Activated naive CD4-positive, alpha-beta T cell treated with anti-CD3 and anti-CD28 coated beads for 36 hours (primary cell): ENCODE results near the gene PSEN1. TPM values are rescaled to one million over a fixed set of nuclear protein-coding genes. Genes with fewer than 3 reads are reported as not detected.

Experiments used
- CTCF ChIA-PET: fragments of 350-600 bp; sonication (Branson Sonifier 250); formaldehyde crosslinking; loops from one replicate; lab custom pipeline; 2021; ENCODE audit warnings: antibody characterized with exemption; lab: Charles Lee
- DNase-seq: peaks from one replicate; pipeline ENCODE4 v3.0.0-alpha.2; 2020
- H3K27ac Mint-ChIP-seq: one replicate; pipeline ENCODE4 v1.8.0; 2021; ENCODE audit warnings: mild to moderate bottlenecking, mixed read lengths
- H3K27me3 Mint-ChIP-seq: one replicate; pipeline ENCODE4 v1.8.0; 2021; ENCODE audit warnings: low read depth, mixed read lengths
- H3K36me3 Mint-ChIP-seq: one replicate; pipeline ENCODE4 v1.8.0; 2021; ENCODE audit warnings: low read depth, mixed read lengths
- H3K4me1 Mint-ChIP-seq: one replicate; pipeline ENCODE4 v1.8.0; 2021; ENCODE audit warnings: low read depth, mixed read lengths
- H3K4me3 Mint-ChIP-seq: one replicate; pipeline ENCODE4 v1.8.0; 2021; ENCODE audit warnings: mild to moderate bottlenecking, moderate library complexity, mixed read lengths
- H3K9me3 Mint-ChIP-seq: one replicate; pipeline ENCODE4 v1.8.0; 2021; ENCODE audit warnings: mixed read lengths
- intact Hi-C: fragments of 100-400 bp; cut with micrococcal nuclease; formaldehyde crosslinking; loops from one replicate; pipeline ENCODE4 v1.15.1; 2023
- total RNA-seq, 2 experiments: library from RNA; stranded (reverse); gene quantifications; one replicate each; pipeline ENCODE4 v1.2.3, GENCODE V29; 2021

Gene PSEN1
- total RNA-seq, 2 experiments from 2014 or later, result 24.5 to 26.0 TPM

DNA sequence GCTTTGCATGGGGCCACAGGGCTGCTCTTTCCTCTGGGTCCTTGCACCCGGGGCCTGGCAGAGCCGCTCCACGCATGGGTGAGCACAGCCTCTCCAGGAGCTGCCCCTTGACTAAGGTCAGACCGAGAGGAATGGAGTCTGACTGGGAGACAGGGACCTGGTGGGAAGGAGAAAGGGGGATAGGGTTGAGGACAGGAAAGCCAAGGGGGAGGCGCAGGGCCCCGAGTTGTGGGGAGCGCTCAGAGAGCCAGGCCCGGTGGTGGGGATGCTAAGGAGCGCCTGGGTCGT, 117.0 kb downstream of the PSEN1 start:
- CTCF ChIA-PET, result no interaction called here
- H3K4me1 Mint-ChIP-seq, result peaks cover 2% of the 10 kb centered on the region
- no peaks in the 10 kb centered on the region for H3K27me3 Mint-ChIP-seq
- no peak overlapping the region for H3K27ac Mint-ChIP-seq
- no peak overlapping the region for H3K4me3 Mint-ChIP-seq
- DNase-seq, result no peak
- H3K36me3 Mint-ChIP-seq, result no peaks in the 10 kb centered on the region
- H3K9me3 Mint-ChIP-seq, result no peaks in the 10 kb centered on the region
- intact Hi-C loops, result no loop called here

DNA sequence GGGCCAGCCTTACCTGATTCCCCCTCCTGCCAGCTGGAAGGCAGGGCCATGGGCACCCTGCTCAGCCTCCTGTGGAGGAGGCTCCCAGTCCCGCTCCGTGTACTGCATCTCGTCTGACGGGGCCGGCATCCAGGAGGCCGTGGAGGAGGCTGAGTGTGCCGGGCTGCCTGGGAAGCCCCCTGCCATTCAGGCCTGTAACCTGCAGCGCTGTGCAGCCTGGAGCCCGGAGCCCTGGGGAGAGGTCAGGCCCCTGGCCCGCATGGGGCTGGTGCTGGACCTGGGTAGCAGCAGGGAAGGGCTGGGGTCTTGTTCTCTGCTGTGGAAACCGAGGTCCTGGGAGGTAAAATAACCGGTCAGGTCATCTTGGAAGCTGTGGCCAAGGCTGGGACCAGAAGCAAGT, 117.4 kb downstream of the PSEN1 start:
- Mint-ChIP-seq H3K36me3 (no peaks in the 10 kb centered on the region), H3K4me1 (peaks cover 2% of the 10 kb centered on the region), H3K27me3 (no peaks in the 10 kb centered on the region), H3K27ac (no peak overlapping the region), H3K9me3 (no peaks in the 10 kb centered on the region), H3K4me3 (no peak overlapping the region)
- no peak for DNase-seq
- CTCF ChIA-PET, result no interaction called here
- intact Hi-C loops, result no loop called here

DNA sequence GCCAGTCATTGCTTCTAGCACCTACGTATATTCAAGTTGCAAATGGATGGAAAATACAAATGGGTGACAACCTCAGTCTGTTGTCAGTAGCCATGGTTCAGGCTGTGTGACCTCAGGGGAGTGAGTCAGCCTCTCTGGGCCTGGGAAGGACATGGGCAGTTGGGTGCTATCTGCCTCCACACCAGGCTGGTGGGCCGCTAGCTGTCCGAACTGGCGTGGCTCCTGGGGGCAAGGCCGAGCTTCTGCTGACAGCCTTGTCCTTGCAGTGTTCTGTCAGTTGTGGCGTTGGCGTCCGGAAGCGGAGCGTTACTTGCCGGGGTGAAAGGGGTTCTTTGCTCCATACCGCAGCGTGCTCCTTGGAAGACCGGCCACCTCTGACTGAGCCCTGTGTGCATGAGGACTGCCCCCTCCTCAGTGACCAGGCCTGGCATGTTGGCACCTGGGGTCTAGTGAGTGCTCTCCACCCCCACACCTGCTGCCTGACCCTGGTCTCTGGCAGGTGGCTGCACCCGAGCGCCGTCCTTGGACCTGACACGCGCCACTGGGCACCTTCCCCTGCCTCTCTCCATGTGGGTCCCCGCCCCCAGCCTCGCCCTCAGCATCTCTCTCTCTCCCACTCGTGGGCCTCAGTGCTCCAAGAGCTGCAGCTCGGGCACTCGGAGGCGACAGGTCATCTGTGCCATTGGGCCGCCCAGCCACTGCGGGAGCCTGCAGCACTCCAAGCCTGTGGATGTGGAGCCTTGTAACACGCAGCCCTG, 118.1 kb downstream of the PSEN1 start:
- no peaks in the 10 kb centered on the region for H3K27me3 Mint-ChIP-seq
- H3K9me3 Mint-ChIP-seq, result no peaks in the 10 kb centered on the region
- intact Hi-C loops, result no loop called here
- no peak overlapping the region for H3K4me3 Mint-ChIP-seq
- CTCF ChIA-PET, result no interaction called here
- no peak for DNase-seq
- H3K4me1 Mint-ChIP-seq, result peaks cover 2% of the 10 kb centered on the region
- no peak overlapping the region for H3K27ac Mint-ChIP-seq
- no peaks in the 10 kb centered on the region for H3K36me3 Mint-ChIP-seq

DNA sequence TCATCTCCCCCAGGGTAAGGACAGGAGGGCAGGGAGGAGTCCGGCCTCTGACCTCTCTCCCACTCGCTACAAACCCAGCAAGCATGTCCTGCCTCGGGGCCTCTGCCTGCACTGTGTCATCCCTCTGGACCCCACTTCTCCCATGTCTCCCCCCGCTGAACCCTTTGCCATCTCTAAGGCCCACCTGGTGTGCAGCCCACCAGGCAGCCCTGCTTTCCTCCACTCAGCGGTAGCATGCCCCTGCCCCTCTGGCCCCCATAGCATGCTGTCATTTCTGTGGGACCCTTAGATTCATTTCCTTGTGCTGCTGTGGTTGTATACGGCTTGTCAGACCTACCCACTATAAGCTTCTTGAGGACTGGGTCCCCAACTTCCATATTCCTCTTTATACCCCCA, 118.7 kb downstream of the PSEN1 start:
- CTCF ChIA-PET, result no interaction called here
- intact Hi-C loops, result no loop called here
- DNase-seq, result no peak
- Mint-ChIP-seq H3K4me3 (no peak overlapping the region), H3K36me3 (no peaks in the 10 kb centered on the region), H3K4me1 (peaks cover 2% of the 10 kb centered on the region), H3K27me3 (no peaks in the 10 kb centered on the region), H3K27ac (no peak overlapping the region), H3K9me3 (no peaks in the 10 kb centered on the region)

DNA sequence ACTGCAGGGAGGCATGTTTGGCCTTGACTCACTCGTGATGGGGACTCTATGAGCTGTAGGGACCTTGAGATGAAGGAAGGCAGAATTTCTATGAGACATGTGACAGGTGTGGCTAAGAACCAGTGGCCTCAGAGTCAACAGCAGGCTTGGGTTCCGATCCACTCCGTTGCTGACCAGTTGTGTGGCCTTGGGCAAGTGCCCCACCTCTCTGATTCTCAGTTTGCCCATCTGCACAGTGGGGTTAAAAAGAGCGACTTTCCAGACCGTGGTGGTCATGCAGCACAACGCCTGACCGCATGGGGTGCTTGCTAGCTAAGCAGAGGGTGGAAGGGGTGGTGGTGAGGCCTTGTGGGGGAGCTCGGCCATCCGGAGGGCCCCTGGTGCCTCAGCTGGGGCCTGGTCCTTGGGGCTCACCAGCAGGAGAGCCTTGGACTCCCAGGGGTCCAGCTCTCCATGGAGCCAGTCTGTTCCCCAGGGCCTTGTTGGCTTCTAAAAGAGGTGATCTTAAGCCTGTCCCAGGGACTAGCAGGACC, 119.5 kb downstream of the PSEN1 start:
- Mint-ChIP-seq H3K4me3 (no peak overlapping the region), H3K27me3 (no peaks in the 10 kb centered on the region), H3K9me3 (no peaks in the 10 kb centered on the region)

DNA sequence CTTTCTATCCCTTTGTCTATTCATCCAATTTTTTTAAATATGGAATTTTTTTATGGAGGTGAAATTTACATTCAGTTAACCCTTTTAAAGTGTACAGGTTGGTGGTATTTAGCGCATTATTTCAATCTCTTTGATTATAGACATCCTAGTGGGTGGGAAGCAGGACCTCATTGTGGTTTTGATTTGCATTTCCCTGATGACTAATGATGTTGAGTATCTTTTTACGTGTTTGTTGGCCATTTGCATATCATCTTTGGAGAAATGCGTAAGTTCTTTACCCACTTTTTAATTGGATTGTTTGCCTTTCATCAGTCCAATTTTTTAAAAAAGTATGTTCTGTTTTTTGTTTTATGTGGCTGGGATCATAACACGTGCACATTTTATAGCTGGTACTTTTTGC, 121.8 kb downstream of the PSEN1 start:
- Mint-ChIP-seq H3K36me3 (no peaks in the 10 kb centered on the region), H3K4me1 (peaks cover 2% of the 10 kb centered on the region), H3K4me3 (no peak overlapping the region), H3K27me3 (no peaks in the 10 kb centered on the region), H3K9me3 (no peaks in the 10 kb centered on the region), H3K27ac (no peak overlapping the region)
- CTCF ChIA-PET, result no interaction called here
- intact Hi-C loops, result no loop called here
- no peak for DNase-seq

More for the DNA sequence above, 119.5 kb downstream of the PSEN1 start:
- CTCF ChIA-PET, result no interaction called here
- Mint-ChIP-seq H3K4me1 (peaks cover 2% of the 10 kb centered on the region), H3K36me3 (no peaks in the 10 kb centered on the region), H3K27ac (no peak overlapping the region)
- DNase-seq, result no peak
- intact Hi-C loops, result no loop called here

DNA sequence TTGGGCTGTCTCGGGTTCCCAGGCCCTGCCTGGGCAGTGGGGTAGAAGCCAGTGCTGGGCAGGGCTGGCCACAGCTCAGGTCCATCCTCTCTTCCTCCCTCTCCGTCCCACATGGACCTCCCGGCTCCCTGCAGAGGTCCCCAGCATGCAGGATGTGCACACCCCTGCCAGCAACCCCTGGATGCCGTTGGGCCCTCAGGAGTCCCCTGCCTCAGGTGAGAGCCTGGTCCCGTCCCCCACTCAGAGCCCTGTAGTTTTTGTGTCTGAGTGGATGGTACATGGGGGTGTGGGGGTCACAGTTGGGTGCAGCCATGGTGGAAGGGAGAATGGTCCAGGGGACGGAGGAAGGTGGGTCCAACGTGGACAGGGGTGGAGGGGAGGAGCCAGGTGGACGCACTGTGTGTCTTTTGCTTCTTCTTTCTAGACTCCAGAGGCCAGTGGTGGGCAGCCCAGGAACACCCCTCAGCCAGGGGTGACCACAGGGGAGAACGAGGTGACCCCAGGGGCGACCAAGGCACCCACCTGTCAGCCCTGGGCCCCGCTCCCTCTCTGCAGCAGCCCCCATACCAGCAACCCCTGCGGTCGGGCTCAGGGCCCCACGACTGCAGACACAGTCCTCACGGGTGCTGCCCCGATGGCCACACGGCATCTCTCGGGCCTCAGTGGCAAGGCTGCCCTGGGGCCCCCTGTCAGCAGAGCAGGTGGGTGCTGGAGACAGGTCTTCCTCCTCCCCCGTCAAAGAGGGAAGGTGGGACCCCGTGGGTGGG, 122.7 kb downstream of the PSEN1 start:
- CTCF ChIA-PET, result no interaction called here
- H3K36me3 Mint-ChIP-seq, result no peaks in the 10 kb centered on the region
- peaks cover 2% of the 10 kb centered on the region for H3K27me3 Mint-ChIP-seq
- no peak overlapping the region for H3K27ac Mint-ChIP-seq
- H3K4me1 Mint-ChIP-seq, result peaks cover 2% of the 10 kb centered on the region
- intact Hi-C loops, result no loop called here
- no peaks in the 10 kb centered on the region for H3K9me3 Mint-ChIP-seq
- H3K4me3 Mint-ChIP-seq, result no peak overlapping the region
- DNase-seq, result no peak

DNA sequence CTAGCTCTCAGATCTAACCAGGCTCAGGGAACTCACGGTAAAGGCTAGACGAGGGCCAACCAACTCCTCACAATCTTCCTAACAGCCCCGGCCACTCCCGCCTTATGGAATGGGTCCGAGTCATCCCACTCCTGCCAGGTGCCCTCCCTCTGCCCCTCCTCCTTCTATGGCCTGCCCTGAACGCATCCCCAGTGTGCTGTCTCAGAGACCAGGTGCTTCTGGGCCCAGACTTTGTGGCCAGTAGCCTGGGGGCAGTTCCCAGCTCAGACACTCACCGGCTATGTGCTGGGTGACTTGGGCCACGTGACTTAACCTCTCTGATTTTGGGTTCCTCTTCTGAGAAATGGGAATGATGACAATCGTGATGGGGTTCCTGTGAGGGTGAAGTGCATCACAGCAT, 123.5 kb downstream of the PSEN1 start:
- Mint-ChIP-seq H3K27ac (no peak overlapping the region), H3K4me1 (peaks cover 2% of the 10 kb centered on the region), H3K36me3 (no peaks in the 10 kb centered on the region), H3K9me3 (no peaks in the 10 kb centered on the region), H3K4me3 (no peak overlapping the region), H3K27me3 (peaks cover 2% of the 10 kb centered on the region)
- DNase-seq, result no peak
- CTCF ChIA-PET, result no interaction called here
- intact Hi-C loops, result no loop called here

DNA sequence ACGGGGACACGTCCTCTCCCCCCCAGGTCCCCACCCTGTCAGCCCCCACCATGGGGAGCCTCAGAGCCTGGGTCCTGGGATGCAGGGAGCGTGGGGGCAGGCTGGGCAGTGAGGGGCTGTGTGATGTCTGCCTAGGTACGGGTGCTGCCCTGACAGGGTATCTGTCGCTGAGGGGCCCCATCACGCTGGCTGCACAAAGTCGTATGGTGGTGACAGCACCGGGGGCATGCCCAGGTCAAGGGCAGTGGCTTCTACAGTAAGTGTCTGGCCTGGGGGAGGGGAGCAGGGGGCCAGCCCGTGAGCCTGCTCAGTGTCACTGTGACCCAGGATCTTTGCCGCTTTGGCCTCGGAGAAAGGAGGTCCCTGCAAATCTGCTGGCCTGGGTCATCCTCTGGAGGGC, 124.3 kb downstream of the PSEN1 start:
- intact Hi-C loops, result no loop called here
- Mint-ChIP-seq H3K27me3 (peaks cover 2% of the 10 kb centered on the region), H3K27ac (no peak overlapping the region), H3K4me1 (peaks cover 2% of the 10 kb centered on the region), H3K9me3 (no peaks in the 10 kb centered on the region), H3K36me3 (no peaks in the 10 kb centered on the region), H3K4me3 (no peak overlapping the region)
- no peak for DNase-seq
- CTCF ChIA-PET, result no interaction called here

DNA sequence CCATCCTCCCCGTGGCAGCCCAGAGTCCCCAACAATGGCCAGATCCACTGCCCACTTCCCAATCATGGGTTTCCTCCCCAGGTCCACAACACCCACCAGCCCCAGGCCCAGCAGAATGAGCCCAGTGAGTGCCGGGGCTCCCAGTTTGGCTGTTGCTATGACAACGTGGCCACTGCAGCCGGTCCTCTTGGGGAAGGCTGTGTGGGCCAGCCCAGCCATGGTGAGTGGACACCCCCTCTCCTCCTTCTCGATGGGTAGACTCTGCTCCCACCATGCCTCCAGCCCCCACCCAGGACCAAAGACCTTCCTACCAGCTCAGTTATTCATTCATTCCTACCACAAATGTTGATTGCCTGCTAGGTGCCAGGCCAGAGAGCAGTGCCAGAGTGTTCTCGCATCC, 124.8 kb downstream of the PSEN1 start:
- Mint-ChIP-seq H3K4me1 (peaks cover 2% of the 10 kb centered on the region), H3K36me3 (no peaks in the 10 kb centered on the region), H3K4me3 (no peak overlapping the region), H3K27me3 (peaks cover 2% of the 10 kb centered on the region), H3K27ac (no peak overlapping the region), H3K9me3 (no peaks in the 10 kb centered on the region)
- CTCF ChIA-PET, result no interaction called here
- intact Hi-C loops, result no loop called here
- DNase-seq, result no peak

DNA sequence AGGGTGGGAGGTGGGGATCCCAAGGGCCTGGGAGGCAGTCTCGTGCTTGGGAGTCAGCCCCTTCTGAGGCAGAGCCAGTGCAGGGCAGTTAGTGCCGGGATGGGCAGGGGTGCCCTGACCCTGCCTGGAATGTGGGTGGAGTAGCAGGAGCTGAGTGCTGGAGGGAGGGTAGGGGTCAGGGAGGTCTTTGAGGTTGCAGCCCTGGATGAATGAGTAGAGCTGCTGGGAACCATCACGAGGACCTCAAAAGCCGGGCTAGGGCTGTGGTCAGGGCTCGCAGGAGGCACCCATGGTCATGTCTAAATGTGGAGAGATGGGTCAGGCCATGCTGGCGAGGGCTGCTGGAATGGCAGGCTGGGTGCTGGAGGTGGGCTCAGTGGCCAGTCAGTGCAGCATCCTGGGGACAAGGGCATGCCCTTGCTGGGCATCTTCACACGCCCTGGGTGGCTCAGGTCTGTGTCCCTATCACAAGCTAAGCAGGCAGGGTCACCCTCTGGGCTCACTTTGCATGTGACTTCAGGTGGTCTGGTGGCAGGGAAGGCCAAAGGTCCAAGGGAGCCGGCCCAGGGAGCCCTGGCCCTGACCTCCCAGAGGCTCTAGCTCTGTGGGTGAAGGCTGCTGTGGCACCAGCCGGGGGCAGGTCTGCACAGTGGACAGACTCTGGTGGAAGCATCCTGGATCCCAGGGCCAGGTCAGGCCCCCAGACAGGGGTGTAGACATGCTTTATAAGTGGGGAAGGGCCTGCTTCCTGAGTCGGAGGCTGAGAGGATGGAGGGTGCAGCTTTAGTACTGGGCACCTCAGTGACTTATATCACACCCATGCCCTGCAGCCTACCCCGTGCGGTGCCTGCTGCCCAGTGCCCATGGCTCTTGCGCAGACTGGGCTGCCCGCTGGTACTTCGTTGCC, 125.5 kb downstream of the PSEN1 start:
- intact Hi-C loops, result no loop called here
- H3K27me3 Mint-ChIP-seq, result peaks cover 2% of the 10 kb centered on the region
- CTCF ChIA-PET, result no interaction called here
- no peak for DNase-seq
- peaks cover 2% of the 10 kb centered on the region for H3K4me1 Mint-ChIP-seq
- H3K4me3 Mint-ChIP-seq, result no peak overlapping the region
- H3K9me3 Mint-ChIP-seq, result no peaks in the 10 kb centered on the region
- no peaks in the 10 kb centered on the region for H3K36me3 Mint-ChIP-seq
- no peak overlapping the region for H3K27ac Mint-ChIP-seq

DNA sequence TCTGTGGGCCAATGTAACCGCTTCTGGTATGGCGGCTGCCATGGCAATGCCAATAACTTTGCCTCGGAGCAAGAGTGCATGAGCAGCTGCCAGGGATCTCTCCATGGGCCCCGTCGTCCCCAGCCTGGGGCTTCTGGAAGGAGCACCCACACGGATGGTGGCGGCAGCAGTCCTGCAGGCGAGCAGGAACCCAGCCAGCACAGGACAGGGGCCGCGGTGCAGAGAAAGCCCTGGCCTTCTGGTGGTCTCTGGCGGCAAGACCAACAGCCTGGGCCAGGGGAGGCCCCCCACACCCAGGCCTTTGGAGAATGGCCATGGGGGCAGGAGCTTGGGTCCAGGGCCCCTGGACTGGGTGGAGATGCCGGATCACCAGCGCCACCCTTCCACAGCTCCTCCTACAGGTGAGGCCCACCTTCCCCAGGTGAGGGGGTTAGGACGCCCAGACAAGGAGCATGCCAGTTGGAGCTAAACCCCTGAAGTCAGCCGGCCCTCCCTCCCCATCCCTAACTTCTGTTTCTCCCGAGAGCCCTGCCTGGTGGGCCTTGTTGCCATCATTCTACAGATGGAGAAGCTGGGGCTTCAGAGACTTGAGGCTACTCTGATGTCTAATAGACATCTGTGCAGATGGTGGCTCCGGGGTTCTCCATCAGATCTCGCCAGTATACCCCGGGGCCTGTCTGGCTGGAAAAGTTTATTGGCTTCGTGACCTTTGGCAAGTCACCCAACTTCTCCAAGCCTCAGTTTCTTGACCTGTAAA, 126.3 kb downstream of the PSEN1 start:
- H3K36me3 Mint-ChIP-seq, result no peaks in the 10 kb centered on the region
- no peak overlapping the region for H3K27ac Mint-ChIP-seq
- peaks cover 2% of the 10 kb centered on the region for H3K27me3 Mint-ChIP-seq
- CTCF ChIA-PET, result no interaction called here
- intact Hi-C loops, result no loop called here
- no peak for DNase-seq
- H3K4me3 Mint-ChIP-seq, result no peak overlapping the region
- no peaks in the 10 kb centered on the region for H3K9me3 Mint-ChIP-seq
- H3K4me1 Mint-ChIP-seq, result peaks cover 2% of the 10 kb centered on the region
